ENCODE data around the gene HES6. TPM values are rescaled to one million over a fixed set of nuclear protein-coding genes. Genes with fewer than 3 reads are reported as not detected.

Gene HES6
- total RNA-seq, 2 donors from 2014 or later = 2.5 to 12.3 TPM

DNA sequence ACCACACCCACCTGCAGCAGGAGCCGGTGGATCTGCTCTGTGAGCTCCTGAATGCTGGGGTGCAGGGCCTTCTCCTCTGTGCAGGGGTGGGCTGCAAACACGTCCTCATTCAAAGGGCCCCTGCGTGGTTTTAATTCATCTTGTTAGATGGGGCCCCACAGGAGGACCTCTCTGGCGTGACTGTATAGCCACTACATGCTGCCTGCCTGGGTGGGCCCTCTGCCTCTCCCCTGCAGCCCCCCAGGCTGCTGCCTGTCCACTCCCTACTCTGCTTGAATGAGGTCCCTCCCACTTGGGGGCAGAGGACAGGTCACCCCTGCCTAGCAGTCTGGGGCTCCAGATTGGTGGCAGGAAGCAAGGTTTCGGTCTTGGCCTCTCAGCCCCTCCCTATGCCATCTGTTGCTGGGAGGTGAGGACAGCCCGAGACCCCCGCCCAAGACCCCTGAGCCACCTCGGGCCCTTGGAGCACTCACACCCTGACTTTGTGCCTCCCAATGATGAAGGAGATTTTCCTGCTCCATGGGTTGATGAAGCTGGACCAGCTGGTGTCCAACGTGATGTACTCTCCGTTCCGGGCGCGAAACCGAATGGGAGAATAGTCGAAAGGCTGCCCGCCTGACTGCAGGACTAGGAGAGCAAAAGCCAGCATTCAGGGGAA lies 22.0 kb upstream of the HES6 start:
- TF ChIP-seq, protein P1, sequence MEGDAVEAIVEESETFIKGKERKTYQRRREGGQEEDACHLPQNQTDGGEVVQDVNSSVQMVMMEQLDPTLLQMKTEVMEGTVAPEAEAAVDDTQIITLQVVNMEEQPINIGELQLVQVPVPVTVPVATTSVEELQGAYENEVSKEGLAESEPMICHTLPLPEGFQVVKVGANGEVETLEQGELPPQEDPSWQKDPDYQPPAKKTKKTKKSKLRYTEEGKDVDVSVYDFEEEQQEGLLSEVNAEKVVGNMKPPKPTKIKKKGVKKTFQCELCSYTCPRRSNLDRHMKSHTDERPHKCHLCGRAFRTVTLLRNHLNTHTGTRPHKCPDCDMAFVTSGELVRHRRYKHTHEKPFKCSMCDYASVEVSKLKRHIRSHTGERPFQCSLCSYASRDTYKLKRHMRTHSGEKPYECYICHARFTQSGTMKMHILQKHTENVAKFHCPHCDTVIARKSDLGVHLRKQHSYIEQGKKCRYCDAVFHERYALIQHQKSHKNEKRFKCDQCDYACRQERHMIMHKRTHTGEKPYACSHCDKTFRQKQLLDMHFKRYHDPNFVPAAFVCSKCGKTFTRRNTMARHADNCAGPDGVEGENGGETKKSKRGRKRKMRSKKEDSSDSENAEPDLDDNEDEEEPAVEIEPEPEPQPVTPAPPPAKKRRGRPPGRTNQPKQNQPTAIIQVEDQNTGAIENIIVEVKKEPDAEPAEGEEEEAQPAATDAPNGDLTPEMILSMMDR (IDR thresholded peaks at IDR 0.05) = no peak
- Histone ChIP-seq H3K4me1 (ENCODE audit: control insufficient read depth in 1 of 2, low read depth in 2 of 2) (peaks cover 3 to 19% of the 10 kb centered on the region in 2 donors), H3K27ac (peak overlapping the region in 1 of 2 donors; percentile 4), H3K4me3 (no peak overlapping the region), H3K36me3 (peaks cover 52% of the 10 kb centered on the region), H3K9me3 (no peaks in the 10 kb centered on the region), H3K27me3 (replicated peaks; ENCODE audit: insufficient read depth) (no peaks in the 10 kb centered on the region)
- no peak for ATAC-seq (ENCODE audit: insufficient number of reproducible peaks, low FRiP score, low read depth)
- DNase-seq (ENCODE audit: low spot score) = no peak

DNA sequence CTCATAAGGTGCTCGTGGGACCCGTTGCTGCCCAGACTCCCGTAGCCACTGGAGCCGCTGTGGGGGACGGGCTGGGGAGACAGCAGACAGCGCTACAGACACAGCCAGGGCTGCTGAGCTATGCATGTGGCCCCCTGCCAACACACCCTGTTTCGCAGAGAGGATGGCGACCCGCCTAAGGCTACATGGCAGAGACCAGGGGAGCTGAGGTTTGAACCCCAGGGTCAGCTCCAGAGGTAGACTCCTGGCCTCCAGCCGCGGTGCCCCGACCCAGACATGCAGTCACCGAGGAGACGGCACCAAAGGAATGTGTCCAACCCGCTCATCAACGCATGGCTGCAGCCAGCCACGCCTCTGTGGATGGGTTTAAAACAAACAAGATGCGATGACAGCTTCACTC lies 21.0 kb upstream of the HES6 start:
- TF ChIP-seq, protein P1 (IDR thresholded peaks at IDR 0.05) = no peak
- no peak for DNase-seq (ENCODE audit: low spot score)
- no peaks in the 10 kb centered on the region for H3K9me3 ChIP-seq
- no peaks in the 10 kb centered on the region for H3K27me3 ChIP-seq (replicated peaks; ENCODE audit: insufficient read depth)
- no peak for ATAC-seq (ENCODE audit: insufficient number of reproducible peaks, low FRiP score, low read depth)
- H3K4me1 ChIP-seq (ENCODE audit: control insufficient read depth in 1 of 2, low read depth in 2 of 2) = peaks cover 3 to 19% of the 10 kb centered on the region in 2 donors
- H3K4me3 ChIP-seq = no peak overlapping the region
- H3K36me3 ChIP-seq = peaks cover 59% of the 10 kb centered on the region
- no peak overlapping the region for H3K27ac ChIP-seq

DNA sequence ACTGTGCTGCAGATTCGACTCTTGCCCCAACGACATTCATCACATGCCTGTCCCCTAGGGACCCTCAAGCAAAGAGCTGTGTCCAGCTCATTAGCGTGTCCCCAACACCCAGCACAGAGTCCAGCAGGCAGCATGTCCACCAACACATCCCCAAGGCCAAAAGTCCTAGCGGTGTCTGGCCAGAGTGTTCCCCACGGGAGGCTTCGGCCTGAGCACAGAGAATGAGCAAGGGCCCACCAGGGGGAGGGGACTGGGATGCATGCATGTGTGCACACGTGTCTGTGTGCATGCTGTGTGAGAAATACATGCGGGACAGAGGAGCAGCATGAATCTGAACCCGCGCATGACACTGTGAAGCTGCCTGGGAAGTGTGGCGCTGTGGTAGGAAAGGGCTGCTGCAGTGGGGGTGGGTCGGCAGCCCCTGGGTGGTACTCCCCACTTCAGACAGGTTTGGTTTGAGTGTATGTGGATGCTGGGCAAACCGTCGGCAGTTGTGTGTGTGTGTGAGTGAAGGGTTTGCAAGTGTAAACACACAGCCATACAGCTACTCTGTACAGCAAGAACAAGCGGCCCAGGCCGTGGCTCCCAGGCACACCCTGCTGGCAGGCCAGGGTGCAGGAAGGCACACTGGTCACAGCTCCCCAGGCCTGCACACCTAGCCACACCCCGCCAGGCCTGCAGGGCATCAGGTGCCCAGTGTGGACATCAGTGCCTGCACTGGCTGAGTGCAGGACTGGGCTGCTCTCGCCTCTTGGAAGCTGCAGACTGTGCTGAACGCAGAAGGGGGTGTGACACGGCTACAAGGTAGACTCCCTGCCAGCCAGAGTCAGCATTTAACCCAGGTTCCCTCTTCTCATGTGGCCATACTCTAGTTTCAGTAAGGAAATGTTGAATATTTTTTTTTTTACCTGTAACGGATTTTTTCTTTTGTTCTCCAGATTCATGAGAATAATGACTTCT lies 19.5 kb upstream of the HES6 start:
- H3K36me3 ChIP-seq = peaks cover 66% of the 10 kb centered on the region
- no peak overlapping the region for H3K4me3 ChIP-seq
- no peak for ATAC-seq (ENCODE audit: insufficient number of reproducible peaks, low FRiP score, low read depth)

DNA sequence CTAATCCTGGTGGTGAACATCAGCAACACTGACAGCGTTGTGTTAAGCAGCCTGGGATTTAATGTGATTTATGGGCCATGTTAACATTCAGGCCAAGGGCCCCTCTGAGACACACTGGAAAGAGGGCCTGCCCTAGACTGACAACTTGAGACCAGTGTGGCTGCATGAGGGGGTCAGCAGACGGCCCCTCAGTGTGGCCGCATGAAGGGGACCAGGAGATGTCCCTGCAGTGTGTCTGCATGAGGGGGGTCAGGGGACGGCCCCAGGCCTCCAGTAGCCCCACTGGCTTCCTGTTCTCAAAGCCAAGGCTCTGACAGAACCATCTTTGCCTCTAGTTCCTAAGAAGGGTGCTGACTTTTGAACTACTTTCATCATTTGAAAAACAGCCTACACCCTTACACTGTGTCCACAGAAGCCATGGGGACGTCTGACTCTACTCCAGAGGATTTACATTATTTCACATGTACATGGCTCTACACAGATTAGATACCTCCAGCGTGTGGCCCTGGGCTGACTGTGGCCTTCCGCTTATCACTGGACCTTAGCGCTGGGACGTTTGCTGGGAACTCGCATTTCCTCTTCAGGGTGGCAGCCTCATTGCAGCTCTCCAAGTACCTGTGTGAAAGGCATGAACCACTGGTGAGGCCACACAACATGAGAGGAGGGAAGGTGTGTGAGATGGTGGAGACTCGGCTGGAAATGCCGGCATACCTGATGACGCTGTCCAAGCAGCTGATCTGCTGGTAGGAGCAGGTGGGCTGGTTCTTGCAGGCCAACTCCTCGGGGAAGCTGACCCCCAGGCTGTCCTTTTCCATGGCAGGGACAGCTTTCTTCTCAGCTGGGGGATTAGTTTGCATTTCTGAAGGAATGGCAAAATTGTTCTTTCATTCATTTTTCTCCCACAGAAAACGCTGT lies 18.2 kb upstream of the HES6 start:
- TF ChIP-seq, protein P1 (IDR thresholded peaks at IDR 0.05) = no peak
- DNase-seq (ENCODE audit: low spot score) (no peak), ATAC-seq (ENCODE audit: insufficient number of reproducible peaks, low FRiP score, low read depth) (no peak)
- Histone ChIP-seq H3K9me3 (no peaks in the 10 kb centered on the region), H3K27ac (no peak overlapping the region), H3K27me3 (replicated peaks; ENCODE audit: insufficient read depth) (no peaks in the 10 kb centered on the region), H3K4me1 (ENCODE audit: control insufficient read depth in 1 of 2, low read depth in 2 of 2) (peaks cover 0 to 7% of the 10 kb centered on the region in 2 donors), H3K4me3 (no peak overlapping the region), H3K36me3 (peaks cover 70% of the 10 kb centered on the region)

More for the DNA sequence above, 19.5 kb upstream of the HES6 start:
- Histone ChIP-seq H3K9me3 (no peaks in the 10 kb centered on the region), H3K4me1 (ENCODE audit: control insufficient read depth in 1 of 2, low read depth in 2 of 2) (peaks cover 3 to 19% of the 10 kb centered on the region in 2 donors), H3K27me3 (replicated peaks; ENCODE audit: insufficient read depth) (no peaks in the 10 kb centered on the region), H3K27ac (no peak overlapping the region)
- TF ChIP-seq, protein P1 (IDR thresholded peaks at IDR 0.05) = no peak
- no peak for DNase-seq (ENCODE audit: low spot score)
